ENCODE results near the gene ABCA1. TPM values are rescaled to one million over a fixed set of nuclear protein-coding genes. Genes with fewer than 3 reads are reported as not detected.

Gene ABCA1
- total RNA-seq, 2 experiments from 2014 or later, result 8.0 to 14.0 TPM

DNA sequence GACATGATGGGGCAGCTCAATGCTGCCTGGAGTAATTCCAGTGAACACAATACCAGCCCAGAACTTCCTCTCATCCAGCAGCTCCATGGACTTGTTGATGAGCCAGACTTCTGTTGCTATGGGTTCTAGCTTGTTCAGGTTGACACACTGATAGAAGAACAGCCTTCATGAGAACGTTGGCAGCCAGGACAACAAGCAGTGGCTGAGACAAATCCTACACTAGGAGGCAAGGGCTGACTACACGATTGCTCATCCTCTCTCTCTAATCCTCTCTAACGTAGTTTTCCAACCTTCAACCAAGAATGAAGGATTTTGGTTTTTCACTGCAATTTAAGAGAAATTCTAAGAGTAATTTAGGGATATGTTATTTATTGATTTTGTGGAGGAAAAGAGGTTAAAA is 96.3 kb downstream of the ABCA1 start:
- Histone ChIP-seq H3K4me2 (ENCODE audit: low read length) (no peak overlapping the region), H3K79me2 (ENCODE audit: insufficient read depth, low read depth, low read length) (no peaks in the 10 kb centered on the region), H3K36me3 (ENCODE audit: insufficient read depth, low read length) (peaks cover 93% of the 10 kb centered on the region), H3K9me3 (ENCODE audit: low read length) (no peaks in the 10 kb centered on the region), H3K9me2 (ENCODE audit: insufficient read depth, low read length) (no peaks in the 10 kb centered on the region), H4K20me1 (ENCODE audit: insufficient read depth, low read length) (no peaks in the 10 kb centered on the region), H3K4me1 (ENCODE audit: insufficient read depth, low read length, poor library complexity, severe bottlenecking) (peaks cover 10% of the 10 kb centered on the region), H2AFZ (ENCODE audit: low read length) (no peak overlapping the region), H3K27ac (ENCODE audit: low read depth, low read length, poor library complexity, severe bottlenecking) (no peak overlapping the region), H3K4me3 (ENCODE audit: low read depth, low read length, poor library complexity, severe bottlenecking) (no peak overlapping the region)
- BruUV-seq (replicated peaks), result no TSS peak
- POLR2A ChIA-PET, result no interaction called here
- TF ChIP-seq EZH2phosphoT487 (IDR thresholded peaks at IDR 0.05; ENCODE audit: borderline replicate concordance, low read depth, low read length), result no peak
- TF ChIP-seq, protein P1, sequence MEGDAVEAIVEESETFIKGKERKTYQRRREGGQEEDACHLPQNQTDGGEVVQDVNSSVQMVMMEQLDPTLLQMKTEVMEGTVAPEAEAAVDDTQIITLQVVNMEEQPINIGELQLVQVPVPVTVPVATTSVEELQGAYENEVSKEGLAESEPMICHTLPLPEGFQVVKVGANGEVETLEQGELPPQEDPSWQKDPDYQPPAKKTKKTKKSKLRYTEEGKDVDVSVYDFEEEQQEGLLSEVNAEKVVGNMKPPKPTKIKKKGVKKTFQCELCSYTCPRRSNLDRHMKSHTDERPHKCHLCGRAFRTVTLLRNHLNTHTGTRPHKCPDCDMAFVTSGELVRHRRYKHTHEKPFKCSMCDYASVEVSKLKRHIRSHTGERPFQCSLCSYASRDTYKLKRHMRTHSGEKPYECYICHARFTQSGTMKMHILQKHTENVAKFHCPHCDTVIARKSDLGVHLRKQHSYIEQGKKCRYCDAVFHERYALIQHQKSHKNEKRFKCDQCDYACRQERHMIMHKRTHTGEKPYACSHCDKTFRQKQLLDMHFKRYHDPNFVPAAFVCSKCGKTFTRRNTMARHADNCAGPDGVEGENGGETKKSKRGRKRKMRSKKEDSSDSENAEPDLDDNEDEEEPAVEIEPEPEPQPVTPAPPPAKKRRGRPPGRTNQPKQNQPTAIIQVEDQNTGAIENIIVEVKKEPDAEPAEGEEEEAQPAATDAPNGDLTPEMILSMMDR (conservative IDR thresholded peaks at IDR 0.05; ENCODE audit: low read length), result no peak
- DNase-seq (ENCODE audit: low spot score), result no peak
- intact Hi-C loops (cut with micrococcal nuclease; ENCODE audit: unreplicated experiment), result no loop called here
- CTCF ChIA-PET (ENCODE audit: unreplicated experiment), result no interaction called here

DNA sequence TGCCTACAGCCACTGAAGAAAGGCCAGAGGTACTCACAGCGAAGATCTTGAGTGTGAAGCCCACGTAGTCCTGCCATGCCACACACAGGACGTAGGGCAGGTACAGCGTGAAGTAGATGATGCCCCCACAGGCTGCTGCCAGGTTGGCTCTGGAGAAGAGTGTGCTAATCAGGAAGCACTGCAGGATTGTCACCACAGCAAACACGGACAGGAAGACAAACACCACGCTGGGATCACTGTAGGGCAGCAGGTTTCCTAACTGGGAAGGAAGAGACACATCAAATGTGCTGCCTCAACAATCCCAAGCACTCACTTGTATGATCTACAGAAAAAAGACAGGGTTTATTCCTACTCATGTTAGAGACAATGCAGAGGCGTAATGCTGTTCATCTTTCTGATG is 101.0 kb downstream of the ABCA1 start:
- no peak for TF ChIP-seq EZH2phosphoT487 (IDR thresholded peaks at IDR 0.05; ENCODE audit: borderline replicate concordance, low read depth, low read length)
- TF ChIP-seq, protein P1 (conservative IDR thresholded peaks at IDR 0.05; ENCODE audit: low read length), result no peak
- intact Hi-C loops (cut with micrococcal nuclease; ENCODE audit: unreplicated experiment), result no loop called here
- no peak overlapping the region for H2AFZ ChIP-seq (ENCODE audit: low read length)
- ChIA-PET CTCF (ENCODE audit: unreplicated experiment) (no interaction called here), POLR2A (interaction anchor here (0.6 kb wide), 2 partner anchors 34 to 772 kb away, joined by 3 read pairs; no protein-coding TSS in a partner anchor)
- no peak overlapping the region for H3K4me3 ChIP-seq (ENCODE audit: low read depth, low read length, poor library complexity, severe bottlenecking)
- no peaks in the 10 kb centered on the region for H4K20me1 ChIP-seq (ENCODE audit: insufficient read depth, low read length)
- H3K36me3 ChIP-seq (ENCODE audit: insufficient read depth, low read length), result peaks cover 99% of the 10 kb centered on the region
- DNase-seq (ENCODE audit: low spot score), result no peak
- BruUV-seq (replicated peaks), result no TSS peak
- no peaks in the 10 kb centered on the region for H3K9me3 ChIP-seq (ENCODE audit: low read length)
- H3K79me2 ChIP-seq (ENCODE audit: insufficient read depth, low read depth, low read length), result no peaks in the 10 kb centered on the region
- no peaks in the 10 kb centered on the region for H3K4me1 ChIP-seq (ENCODE audit: insufficient read depth, low read length, poor library complexity, severe bottlenecking)
- no peaks in the 10 kb centered on the region for H3K9me2 ChIP-seq (ENCODE audit: insufficient read depth, low read length)
- H3K27ac ChIP-seq (ENCODE audit: low read depth, low read length, poor library complexity, severe bottlenecking), result no peak overlapping the region
- H3K4me2 ChIP-seq (ENCODE audit: low read length), result no peak overlapping the region

DNA sequence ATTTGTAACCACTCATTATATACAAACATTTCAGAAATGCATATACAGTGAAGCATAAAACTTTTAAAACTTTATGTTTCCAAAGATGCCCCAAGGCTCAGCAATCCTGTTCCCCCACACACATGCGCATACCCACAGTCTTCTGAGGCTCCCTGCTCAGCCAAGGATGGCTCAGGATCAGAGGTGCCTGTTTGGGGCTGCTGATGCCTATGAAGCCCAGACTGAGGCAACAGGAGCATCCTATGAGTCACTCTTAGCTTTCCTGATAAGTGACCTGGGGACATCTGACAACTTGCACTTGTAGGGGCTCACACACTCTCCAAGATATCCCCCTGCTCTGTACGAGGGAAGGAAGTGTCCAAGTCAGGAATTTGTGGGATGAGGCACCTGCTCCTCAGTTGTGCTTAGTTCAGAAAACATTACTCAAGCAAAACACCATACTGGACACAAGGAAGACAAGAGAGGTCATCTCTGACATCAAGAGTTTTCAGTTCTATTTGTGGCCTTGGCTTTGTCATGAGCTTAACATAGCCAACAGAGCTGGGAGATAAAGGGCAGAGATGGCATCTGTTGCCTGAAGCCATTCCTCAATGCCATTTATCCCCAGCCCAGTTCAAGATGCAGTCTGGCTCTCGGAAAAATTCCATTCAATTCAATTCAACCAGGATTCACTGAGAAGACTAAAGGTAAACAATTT is 101.7 kb downstream of the ABCA1 start:
- Histone ChIP-seq H3K4me3 (ENCODE audit: low read depth, low read length, poor library complexity, severe bottlenecking) (no peak overlapping the region), H2AFZ (ENCODE audit: low read length) (no peak overlapping the region), H3K9me3 (ENCODE audit: low read length) (no peaks in the 10 kb centered on the region), H3K4me1 (ENCODE audit: insufficient read depth, low read length, poor library complexity, severe bottlenecking) (no peaks in the 10 kb centered on the region), H3K9me2 (ENCODE audit: insufficient read depth, low read length) (no peaks in the 10 kb centered on the region), H4K20me1 (ENCODE audit: insufficient read depth, low read length) (no peaks in the 10 kb centered on the region), H3K27ac (ENCODE audit: low read depth, low read length, poor library complexity, severe bottlenecking) (no peak overlapping the region), H3K36me3 (ENCODE audit: insufficient read depth, low read length) (peaks cover 97% of the 10 kb centered on the region), H3K79me2 (ENCODE audit: insufficient read depth, low read depth, low read length) (no peaks in the 10 kb centered on the region), H3K4me2 (ENCODE audit: low read length) (no peak overlapping the region)
- no TSS peak for BruUV-seq (replicated peaks)
- POLR2A ChIA-PET, result interaction anchor here (0.6 kb wide), 2 partner anchors 35 to 771 kb away, joined by 3 read pairs; no protein-coding TSS in a partner anchor
- intact Hi-C loops (cut with micrococcal nuclease; ENCODE audit: unreplicated experiment), result no loop called here
- CTCF ChIA-PET (ENCODE audit: unreplicated experiment), result no interaction called here
- TF ChIP-seq, protein P1 (conservative IDR thresholded peaks at IDR 0.05; ENCODE audit: low read length), result no peak
- TF ChIP-seq EZH2phosphoT487 (IDR thresholded peaks at IDR 0.05; ENCODE audit: borderline replicate concordance, low read depth, low read length), result no peak
- no peak for DNase-seq (ENCODE audit: low spot score)
